ENCODE results near the gene REPIN1.

- TF ChIP-seq CTCF (IDR thresholded peaks at IDR 0.05; ENCODE audit: insufficient read depth, low read length, poor library complexity, severe bottlenecking): no peak
- no peak for TF ChIP-seq EZH2phosphoT487 (conservative IDR thresholded peaks at IDR 0.05; ENCODE audit: low read length)
Observed at GRCh38 chr7:150337659-150338081, 31.0 kb upstream of the REPIN1 start.

Measured in SU-DHL-6 (cell line).